ENCODE data around the gene SPNS2.

- TF ChIP-seq CTCF (IDR thresholded peaks at IDR 0.05) (peak in 2 of 6 experiments; percentile 10 to 22), EP300 (IDR thresholded peaks at IDR 0.05) (peak in 1 of 4 donors; percentile 42), POLR2AphosphoS5 (IDR thresholded peaks at IDR 0.05) (peak in 1 of 2 donors; percentile 55), POLR2A (IDR thresholded peaks at IDR 0.05) (no peak)
Observed at GRCh38 chr17:4501295-4501949, 2.7 kb downstream of the SPNS2 start.

Data from upper lobe of left lung (tissue), 4 donors.